ENCODE measurements around the gene B3GAT1. TPM values are rescaled to one million over a fixed set of nuclear protein-coding genes. Genes with fewer than 3 reads are reported as not detected.

B3GAT1 gene
- total and polyA plus RNA-seq, 2 of the 13 experiments (the other 11 are each of a cell fraction or from before 2014, with no cell fraction given), result not detected

GRCh38 chr11:134342572-134343340 lies 69.3 kb downstream of the B3GAT1 start:
- FAIRE-seq, result no peak
- POLR2A ChIA-PET, result no interaction called here
- intact Hi-C loops (cut with micrococcal nuclease; ENCODE audit: unreplicated experiment), result no loop called here

More at GRCh38 chr11:134342572-134343340, 69.3 kb downstream of the B3GAT1 start:
- in situ Hi-C loops (cut with HindIII; ENCODE audit: extremely low pct_ligation_motif_present, low pct_unique_long_range_greater_than_20kb), result no loop called here
- Histone ChIP-seq H2AFZ (ENCODE audit: low read length) (no peak overlapping the region), H4K20me1 (ENCODE audit: insufficient read depth, low read length) (0 out of 2 replicates have a peak, but pooled peaks cover 3% of the 10 kb centered on the region), H3K9me3 (ENCODE audit: low read length) (no peaks in the 10 kb centered on the region), H3K9ac (ENCODE audit: insufficient read depth, low read depth, low read length) (no peak overlapping the region), H3K27ac (ENCODE audit: extremely low read length, insufficient read depth, low read length) (no peak overlapping the region), H3K4me3 (replicated peaks in 1 of 3; ENCODE audit: insufficient read depth in 1 of 3, low read depth in 2 of 3, low read length in 3 of 3) (no peak overlapping the region), H3K4me1 (ENCODE audit: insufficient read depth, low read length) (no peaks in the 10 kb centered on the region), H3K4me2 (ENCODE audit: low read depth, low read length) (no peak overlapping the region), H3K36me3 (replicated peaks in 1 of 2; ENCODE audit: control insufficient read depth in 1 of 2, insufficient read depth in 2 of 2, low read length in 2 of 2) (no peaks in the 10 kb centered on the region), H3K79me2 (ENCODE audit: insufficient read depth, low read length) (no peaks in the 10 kb centered on the region), H3K27me3 (ENCODE audit: control insufficient read depth in 1 of 2, insufficient read depth in 2 of 2, low read length in 2 of 2) (peaks cover 2 to 39% of the 10 kb centered on the region in 2 experiments; a peak in 3 of 5 replicates)
- DNase-seq (ENCODE audit: low spot score) (no peak), ATAC-seq (no peak)
- no TSS peak for BruUV-seq (replicated peaks)
- CTCF ChIA-PET (ENCODE audit: low intra/inter-chr PET ratio, low total read pairs), result no interaction called here
- TF ChIP-seq ATF7 (IDR thresholded peaks at IDR 0.05) (no peak), ATF7 (CRISPR knock-in tag; IDR thresholded peaks at IDR 0.05) (no peak), HMGA1 (CRISPR knock-in tag; conservative IDR thresholded peaks at IDR 0.05) (no peak), ISL2 (CRISPR knock-in tag; IDR thresholded peaks at IDR 0.05) (no peak), ZNF546 (CRISPR knock-in tag; conservative IDR thresholded peaks at IDR 0.05) (no peak), ZNF780A (CRISPR knock-in tag; IDR thresholded peaks at IDR 0.05) (no peak), DMTF1 (CRISPR knock-in tag; IDR thresholded peaks at IDR 0.05) (no peak), ZNF253 (CRISPR knock-in tag; IDR thresholded peaks at IDR 0.05; ENCODE audit: borderline replicate concordance) (no peak), ZNF788 (CRISPR knock-in tag; IDR thresholded peaks at IDR 0.05; ENCODE audit: borderline replicate concordance) (no peak), CREBL2 (CRISPR knock-in tag; IDR thresholded peaks at IDR 0.05; ENCODE audit: borderline replicate concordance) (no peak), RBFOX2 (IDR thresholded peaks at IDR 0.05; ENCODE audit: low read depth, low read length) (no peak)
- TF ChIP-seq, protein P1, sequence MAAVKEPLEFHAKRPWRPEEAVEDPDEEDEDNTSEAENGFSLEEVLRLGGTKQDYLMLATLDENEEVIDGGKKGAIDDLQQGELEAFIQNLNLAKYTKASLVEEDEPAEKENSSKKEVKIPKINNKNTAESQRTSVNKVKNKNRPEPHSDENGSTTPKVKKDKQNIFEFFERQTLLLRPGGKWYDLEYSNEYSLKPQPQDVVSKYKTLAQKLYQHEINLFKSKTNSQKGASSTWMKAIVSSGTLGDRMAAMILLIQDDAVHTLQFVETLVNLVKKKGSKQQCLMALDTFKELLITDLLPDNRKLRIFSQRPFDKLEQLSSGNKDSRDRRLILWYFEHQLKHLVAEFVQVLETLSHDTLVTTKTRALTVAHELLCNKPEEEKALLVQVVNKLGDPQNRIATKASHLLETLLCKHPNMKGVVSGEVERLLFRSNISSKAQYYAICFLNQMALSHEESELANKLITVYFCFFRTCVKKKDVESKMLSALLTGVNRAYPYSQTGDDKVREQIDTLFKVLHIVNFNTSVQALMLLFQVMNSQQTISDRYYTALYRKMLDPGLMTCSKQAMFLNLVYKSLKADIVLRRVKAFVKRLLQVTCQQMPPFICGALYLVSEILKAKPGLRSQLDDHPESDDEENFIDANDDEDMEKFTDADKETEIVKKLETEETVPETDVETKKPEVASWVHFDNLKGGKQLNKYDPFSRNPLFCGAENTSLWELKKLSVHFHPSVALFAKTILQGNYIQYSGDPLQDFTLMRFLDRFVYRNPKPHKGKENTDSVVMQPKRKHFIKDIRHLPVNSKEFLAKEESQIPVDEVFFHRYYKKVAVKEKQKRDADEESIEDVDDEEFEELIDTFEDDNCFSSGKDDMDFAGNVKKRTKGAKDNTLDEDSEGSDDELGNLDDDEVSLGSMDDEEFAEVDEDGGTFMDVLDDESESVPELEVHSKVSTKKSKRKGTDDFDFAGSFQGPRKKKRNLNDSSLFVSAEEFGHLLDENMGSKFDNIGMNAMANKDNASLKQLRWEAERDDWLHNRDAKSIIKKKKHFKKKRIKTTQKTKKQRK (IDR thresholded peaks at IDR 0.05; ENCODE audit: low read length), result no peak
- WGBS (ENCODE audit: low lambda C conversion rate), result 59% methylated on average over 12 of the region's 30 CpGs
